Ishikawa (cell line): Measurements from ENCODE around the gene RBMS3.

Experiments used
- CREB1 ChIP-seq: IDR thresholded peaks from 2 replicates; pipeline ENCODE4 v1.6.1; 2012; ENCODE audit warnings: low read depth
- EP300 ChIP-seq: IDR thresholded peaks from 2 replicates; pipeline ENCODE4 v1.6.1; 2012; ENCODE audit warnings: borderline replicate concordance
- TAF1 ChIP-seq: IDR thresholded peaks from 2 replicates; pipeline ENCODE4 v1.6.1; 2012; ENCODE audit warnings: low read depth, mild to moderate bottlenecking
- TCF12 ChIP-seq: IDR thresholded peaks from 2 replicates; pipeline ENCODE4 v1.6.1; 2012; ENCODE audit warnings: low read depth
- TF ChIP-seq, protein P1 (sequence below): IDR thresholded peaks from 2 replicates; pipeline ENCODE4 v1.6.1; 2012; ENCODE audit warnings: low read depth, mild to moderate bottlenecking

DNA sequence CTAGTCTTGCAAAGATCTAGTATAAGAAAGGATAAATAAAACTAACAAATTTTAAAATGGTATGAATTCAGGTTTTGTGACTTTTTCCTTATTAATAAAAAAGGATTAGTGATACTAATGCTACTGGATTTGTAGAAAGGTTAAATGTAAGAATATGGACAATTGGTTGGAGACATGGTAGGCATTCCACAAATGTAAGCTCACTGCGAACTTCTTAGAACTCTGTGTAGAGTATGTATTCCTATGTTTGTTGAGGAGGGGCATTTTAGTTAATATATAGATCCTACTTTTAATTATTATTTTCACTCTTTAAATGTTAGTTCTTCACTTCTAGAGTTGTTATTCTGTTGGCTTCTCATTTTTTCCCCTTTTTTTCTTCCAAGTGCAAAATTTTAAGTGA, 414.3 kb downstream of the RBMS3 start:
- TF ChIP-seq TAF1 (no peak), EP300 (no peak), TCF12 (no peak), CREB1 (no peak)
- TF ChIP-seq, protein P1, sequence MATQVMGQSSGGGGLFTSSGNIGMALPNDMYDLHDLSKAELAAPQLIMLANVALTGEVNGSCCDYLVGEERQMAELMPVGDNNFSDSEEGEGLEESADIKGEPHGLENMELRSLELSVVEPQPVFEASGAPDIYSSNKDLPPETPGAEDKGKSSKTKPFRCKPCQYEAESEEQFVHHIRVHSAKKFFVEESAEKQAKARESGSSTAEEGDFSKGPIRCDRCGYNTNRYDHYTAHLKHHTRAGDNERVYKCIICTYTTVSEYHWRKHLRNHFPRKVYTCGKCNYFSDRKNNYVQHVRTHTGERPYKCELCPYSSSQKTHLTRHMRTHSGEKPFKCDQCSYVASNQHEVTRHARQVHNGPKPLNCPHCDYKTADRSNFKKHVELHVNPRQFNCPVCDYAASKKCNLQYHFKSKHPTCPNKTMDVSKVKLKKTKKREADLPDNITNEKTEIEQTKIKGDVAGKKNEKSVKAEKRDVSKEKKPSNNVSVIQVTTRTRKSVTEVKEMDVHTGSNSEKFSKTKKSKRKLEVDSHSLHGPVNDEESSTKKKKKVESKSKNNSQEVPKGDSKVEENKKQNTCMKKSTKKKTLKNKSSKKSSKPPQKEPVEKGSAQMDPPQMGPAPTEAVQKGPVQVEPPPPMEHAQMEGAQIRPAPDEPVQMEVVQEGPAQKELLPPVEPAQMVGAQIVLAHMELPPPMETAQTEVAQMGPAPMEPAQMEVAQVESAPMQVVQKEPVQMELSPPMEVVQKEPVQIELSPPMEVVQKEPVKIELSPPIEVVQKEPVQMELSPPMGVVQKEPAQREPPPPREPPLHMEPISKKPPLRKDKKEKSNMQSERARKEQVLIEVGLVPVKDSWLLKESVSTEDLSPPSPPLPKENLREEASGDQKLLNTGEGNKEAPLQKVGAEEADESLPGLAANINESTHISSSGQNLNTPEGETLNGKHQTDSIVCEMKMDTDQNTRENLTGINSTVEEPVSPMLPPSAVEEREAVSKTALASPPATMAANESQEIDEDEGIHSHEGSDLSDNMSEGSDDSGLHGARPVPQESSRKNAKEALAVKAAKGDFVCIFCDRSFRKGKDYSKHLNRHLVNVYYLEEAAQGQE, result no peak
